Mesenchymal stem cell (in vitro differentiated cells and primary cell): ENCODE measurements around the gene NFASC.

Experiments
- DNase-seq: peaks from one replicate; pipeline ENCODE4 v3.0.0-alpha.2; 2013
- H2AFZ ChIP-seq: one replicate; pipeline ENCODE4 v1.6.1; 2013; ENCODE audit warnings: low read depth, mild to moderate bottlenecking, control low read depth, inconsistent platforms, low read length, moderate library complexity
- H2AK5ac ChIP-seq: 2 replicates; pipeline ENCODE4 v1.6.1; 2013; ENCODE audit warnings: low read length, moderate library complexity, mild to moderate bottlenecking, inconsistent platforms; ENCODE audit not compliant: severe bottlenecking
- H2BK120ac ChIP-seq: one replicate; pipeline ENCODE4 v1.6.1; 2013; ENCODE audit warnings: low read depth, mild to moderate bottlenecking, inconsistent platforms, low read length, moderate library complexity
- H2BK12ac ChIP-seq, 2 experiments: one replicate each; pipeline ENCODE4 v1.6.1; 2013; ENCODE audit warnings: inconsistent platforms in 2 of 2, low read length in 2 of 2, mild to moderate bottlenecking in 2 of 2, moderate library complexity in 2 of 2, control low read depth in 1 of 2
- H2BK15ac ChIP-seq: one replicate; pipeline ENCODE4 v1.6.1; 2013; ENCODE audit warnings: mild to moderate bottlenecking, low read depth, inconsistent platforms; ENCODE audit not compliant: poor library complexity, severe bottlenecking
- H2BK5ac ChIP-seq: 2 replicates; pipeline ENCODE4 v1.6.1; 2013; ENCODE audit warnings: low read depth, mild to moderate bottlenecking, low read length, control low read depth, inconsistent platforms; ENCODE audit not compliant: poor library complexity, severe bottlenecking
- H3K14ac ChIP-seq, 2 experiments: one replicate each; pipeline ENCODE4 v1.6.1; 2013; ENCODE audit warnings: inconsistent platforms in 2 of 2, low read length in 2 of 2, control low read depth in 1 of 2, mild to moderate bottlenecking in 1 of 2, moderate library complexity in 1 of 2
- H3K18ac ChIP-seq, 2 experiments: one replicate each; pipeline ENCODE4 v1.6.1; 2013; ENCODE audit warnings: inconsistent platforms in 2 of 2, low read length in 2 of 2, control low read depth in 1 of 2, low read depth in 1 of 2, mild to moderate bottlenecking in 1 of 2
- H3K23ac ChIP-seq, 2 experiments: one replicate each; pipeline ENCODE4 v1.6.1; 2013; ENCODE audit warnings: inconsistent platforms in 2 of 2, low read length in 2 of 2, mild to moderate bottlenecking in 2 of 2, moderate library complexity in 2 of 2, control low read depth in 1 of 2
- H3K27ac ChIP-seq: 2 replicates; pipeline ENCODE4 v1.5.1; 2013; ENCODE audit warnings: mild to moderate bottlenecking, moderate library complexity, low read length, control low read depth, inconsistent platforms; ENCODE audit not compliant: poor library complexity, severe bottlenecking
- H3K27me3 ChIP-seq, 2 experiments: 2 replicates each; pipeline versions ENCODE4 v1.6.1 to v1.7.0; 2013; ENCODE audit warnings: low read length in 2 of 2, mild to moderate bottlenecking in 2 of 2, moderate library complexity in 2 of 2, control low read depth in 1 of 2, inconsistent platforms in 1 of 2; ENCODE audit not compliant: control insufficient read depth in 1 of 2, insufficient read depth in 1 of 2
- H3K36me3 ChIP-seq, 2 experiments: 2 replicates each; pipeline versions ENCODE4 v1.6.1 to v1.7.0; 2013; ENCODE audit warnings: low read length in 2 of 2, control low read depth in 1 of 2, inconsistent platforms in 1 of 2, low read depth in 1 of 2, mild to moderate bottlenecking in 1 of 2; ENCODE audit not compliant: insufficient read depth in 2 of 2, control insufficient read depth in 1 of 2
- H3K4ac ChIP-seq, 2 experiments: one replicate each; pipeline ENCODE4 v1.6.1; 2013; ENCODE audit warnings: inconsistent platforms in 2 of 2, low read length in 2 of 2, mild to moderate bottlenecking in 2 of 2, moderate library complexity in 2 of 2, control low read depth in 1 of 2, low read depth in 1 of 2
- H3K4me1 ChIP-seq: 2 replicates; pipeline ENCODE4 v1.6.1; 2013; ENCODE audit warnings: low read depth, low read length, control low read depth; ENCODE audit not compliant: control insufficient read depth, insufficient read depth
- H3K4me2 ChIP-seq: 2 replicates; pipeline ENCODE4 v1.6.1; 2013; ENCODE audit warnings: low read length, mild to moderate bottlenecking, inconsistent platforms; ENCODE audit not compliant: poor library complexity, severe bottlenecking
- H3K4me3 ChIP-seq, 2 experiments: 2 replicates each; pipeline versions ENCODE4 v1.5.1 to v1.7.0; 2013; ENCODE audit warnings: low read length in 2 of 2, mild to moderate bottlenecking in 2 of 2, control low read depth in 1 of 2, low read depth in 1 of 2; ENCODE audit not compliant: insufficient read depth in 1 of 2
- H3K79me1 ChIP-seq: replicated peaks from 2 replicates; pipeline ENCODE4 v1.6.1; 2013; ENCODE audit warnings: mild to moderate bottlenecking, control low read depth, low read length, inconsistent platforms; ENCODE audit not compliant: poor library complexity, severe bottlenecking
- H3K9ac ChIP-seq: 2 replicates; pipeline ENCODE4 v1.7.0; 2013; ENCODE audit warnings: mild to moderate bottlenecking, low read length, moderate library complexity
- H3K9me3 ChIP-seq: 2 replicates; pipeline ENCODE4 v1.7.0; 2013; ENCODE audit warnings: mild to moderate bottlenecking, low read length; ENCODE audit not compliant: control insufficient read depth
- H4K8ac ChIP-seq: one replicate; pipeline ENCODE4 v1.6.1; 2013; ENCODE audit warnings: inconsistent platforms, mild to moderate bottlenecking, low read length, moderate library complexity
- H4K91ac ChIP-seq: one replicate; pipeline ENCODE4 v1.6.1; 2013; ENCODE audit warnings: mild to moderate bottlenecking, low read length, inconsistent platforms
- WGBS: methylation state at CpG from one replicate; pipeline ENCODE4 v1.1.7; 2013; ENCODE audit warnings: mixed read lengths; 5-methylcytosine and 5-hydroxymethylcytosine counted together

Gene NFASC

GRCh38 chr1:205056956-205057568, 186.4 kb downstream of the NFASC start:
- no peak overlapping the region for H3K4ac ChIP-seq
- H4K91ac ChIP-seq, result no peak overlapping the region
- no peak overlapping the region for H3K4me3 ChIP-seq
- H3K79me1 ChIP-seq, result no peaks in the 10 kb centered on the region
- DNase-seq, result no peak
- no peak overlapping the region for H3K23ac ChIP-seq
- no peaks in the 10 kb centered on the region for H3K9me3 ChIP-seq
- WGBS, result 81% methylated on average over 6 of the region's 6 CpGs
- H2BK12ac ChIP-seq, result no peak overlapping the region
- no peak overlapping the region for H2AFZ ChIP-seq
- H3K4me2 ChIP-seq, result no peak overlapping the region
- no peak overlapping the region for H4K8ac ChIP-seq
- peaks cover 44 to 64% of the 10 kb centered on the region in 2 experiments for H3K27me3 ChIP-seq
- H2BK120ac ChIP-seq, result no peak overlapping the region
- H3K36me3 ChIP-seq, result no peaks in the 10 kb centered on the region
- no peak overlapping the region for H2AK5ac ChIP-seq
- no peak overlapping the region for H2BK5ac ChIP-seq
- no peak overlapping the region for H3K9ac ChIP-seq
- H3K18ac ChIP-seq, result no peak overlapping the region
- H2BK15ac ChIP-seq, result no peak overlapping the region
- H3K4me1 ChIP-seq, result peaks cover 6% of the 10 kb centered on the region
- no peak overlapping the region for H3K27ac ChIP-seq
- no peak overlapping the region for H3K14ac ChIP-seq

GRCh38 chr1:205057808-205058575, 187.3 kb downstream of the NFASC start:
- H3K18ac ChIP-seq, result no peak overlapping the region
- H4K91ac ChIP-seq, result no peak overlapping the region
- H3K27ac ChIP-seq, result no peak overlapping the region
- no peak overlapping the region for H3K4ac ChIP-seq
- H2BK12ac ChIP-seq, result no peak overlapping the region
- no peaks in the 10 kb centered on the region for H3K36me3 ChIP-seq
- no peak overlapping the region for H3K4me2 ChIP-seq
- 86% methylated on average over 19 of the region's 19 CpGs for WGBS
- no peaks in the 10 kb centered on the region for H3K79me1 ChIP-seq
- H3K27me3 ChIP-seq, result peaks cover 35 to 63% of the 10 kb centered on the region in 2 experiments
- no peak overlapping the region for H4K8ac ChIP-seq
- no peak overlapping the region for H2BK15ac ChIP-seq
- no peak overlapping the region for H2AK5ac ChIP-seq
- no peak overlapping the region for H2BK120ac ChIP-seq
- no peaks in the 10 kb centered on the region for H3K9me3 ChIP-seq
- H3K14ac ChIP-seq, result no peak overlapping the region
- no peak overlapping the region for H3K23ac ChIP-seq
- H2BK5ac ChIP-seq, result no peak overlapping the region
- no peak overlapping the region for H2AFZ ChIP-seq
- DNase-seq, result no peak
- H3K4me1 ChIP-seq, result peaks cover 6% of the 10 kb centered on the region
- no peak overlapping the region for H3K9ac ChIP-seq
- H3K4me3 ChIP-seq, result no peak overlapping the region

DNA sequence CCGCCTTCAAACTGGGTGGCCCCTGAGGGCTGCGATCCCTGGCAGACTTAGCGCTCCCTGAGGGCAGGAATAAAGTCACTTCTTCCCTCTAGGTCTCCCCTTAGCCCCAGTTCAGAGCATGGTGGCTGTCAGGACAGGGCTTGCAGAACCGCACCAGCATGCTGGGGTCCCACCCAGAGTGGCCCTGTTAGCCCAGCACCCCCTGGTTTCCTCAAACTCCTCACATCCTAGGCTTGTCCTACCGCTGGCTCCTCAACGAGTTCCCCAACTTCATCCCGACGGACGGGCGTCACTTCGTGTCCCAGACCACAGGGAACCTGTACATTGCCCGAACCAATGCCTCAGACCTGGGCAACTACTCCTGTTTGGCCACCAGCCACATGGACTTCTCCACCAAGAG, 188.2 kb downstream of the NFASC start:
- no peak overlapping the region for H3K14ac ChIP-seq
- 92% methylated on average over 12 of the region's 12 CpGs for WGBS
- peaks cover 32 to 59% of the 10 kb centered on the region in 2 experiments for H3K27me3 ChIP-seq
- no peak overlapping the region for H3K23ac ChIP-seq
- peaks cover 6% of the 10 kb centered on the region for H3K4me1 ChIP-seq
- H4K8ac ChIP-seq, result no peak overlapping the region
- no peaks in the 10 kb centered on the region for H3K9me3 ChIP-seq
- H3K4ac ChIP-seq, result no peak overlapping the region
- no peak overlapping the region for H3K9ac ChIP-seq
- no peak overlapping the region for H3K18ac ChIP-seq
- no peak overlapping the region for H2BK12ac ChIP-seq
- DNase-seq, result no peak
- H2BK5ac ChIP-seq, result no peak overlapping the region
- no peaks in the 10 kb centered on the region for H3K79me1 ChIP-seq
- no peak overlapping the region for H3K27ac ChIP-seq
- no peak overlapping the region for H3K4me2 ChIP-seq
- H3K4me3 ChIP-seq, result no peak overlapping the region
- H2AK5ac ChIP-seq, result no peak overlapping the region
- no peak overlapping the region for H2BK15ac ChIP-seq
- H2AFZ ChIP-seq, result no peak overlapping the region
- no peak overlapping the region for H4K91ac ChIP-seq
- H2BK120ac ChIP-seq, result no peak overlapping the region
- no peaks in the 10 kb centered on the region for H3K36me3 ChIP-seq

DNA sequence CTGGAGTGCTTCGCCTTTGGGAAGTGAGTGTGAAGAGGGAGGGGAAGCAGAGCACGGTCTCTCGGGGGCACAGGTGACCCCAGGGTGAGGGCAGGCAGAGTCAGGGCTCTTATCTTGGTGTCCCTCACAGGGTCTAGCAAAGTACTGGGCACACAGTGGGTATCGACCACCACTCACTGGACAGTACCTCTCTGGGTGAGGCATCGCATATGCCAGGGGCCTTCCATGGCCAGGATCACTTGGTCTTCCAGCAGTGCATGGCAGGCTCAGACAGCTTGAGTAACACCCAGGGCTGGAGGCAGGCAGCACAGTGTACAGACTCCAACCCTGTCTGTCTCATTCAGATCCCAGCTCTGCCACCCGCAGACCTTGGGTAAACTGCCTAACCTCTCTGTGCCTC, 189.0 kb downstream of the NFASC start:
- 84% methylated on average over 6 of the region's 6 CpGs for WGBS
- Histone ChIP-seq H3K79me1 (no peaks in the 10 kb centered on the region), H3K18ac (no peak overlapping the region), H3K27ac (no peak overlapping the region), H3K27me3 (peaks cover 24 to 59% of the 10 kb centered on the region in 2 experiments), H2AK5ac (no peak overlapping the region), H3K4ac (no peak overlapping the region), H2BK12ac (no peak overlapping the region), H3K23ac (no peak overlapping the region), H3K4me3 (no peak overlapping the region), H2BK15ac (no peak overlapping the region), H3K9ac (no peak overlapping the region), H2AFZ (no peak overlapping the region), H2BK5ac (no peak overlapping the region), H4K8ac (no peak overlapping the region), H3K14ac (no peak overlapping the region), H3K4me1 (peaks cover 6% of the 10 kb centered on the region), H4K91ac (no peak overlapping the region), H3K9me3 (no peaks in the 10 kb centered on the region), H3K4me2 (no peak overlapping the region), H2BK120ac (no peak overlapping the region), H3K36me3 (no peaks in the 10 kb centered on the region)
- no peak for DNase-seq
